Tongue (tissue), 2 donors: ENCODE measurements around the gene LCE2B. TPM values are rescaled to one million over a fixed set of nuclear protein-coding genes. Genes with fewer than 3 reads are reported as not detected.
A peak's percentile ranks its signal among the peaks of the same experiment; 100 is the strongest.
"Not testable (repeated sequence)": the region's sequence is repeated elsewhere in the genome, so short reads cannot be mapped to it uniquely, and the experiment has no call there.

Experiments used
- DNase-seq: peaks from one replicate; pipeline ENCODE4 v3.0.0-alpha.2; 2015
- total RNA-seq: library from RNA; depleted of rRNA; stranded (reverse); fragments of >200 nt; gene quantifications from one replicate; pipeline ENCODE4 v1.2.3, GENCODE V29; 2014

Gene LCE2B, protein sequence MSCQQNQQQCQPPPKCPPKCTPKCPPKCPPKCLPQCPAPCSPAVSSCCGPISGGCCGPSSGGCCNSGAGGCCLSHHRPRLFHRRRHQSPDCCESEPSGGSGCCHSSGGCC
- not detected for total RNA-seq

DNA sequence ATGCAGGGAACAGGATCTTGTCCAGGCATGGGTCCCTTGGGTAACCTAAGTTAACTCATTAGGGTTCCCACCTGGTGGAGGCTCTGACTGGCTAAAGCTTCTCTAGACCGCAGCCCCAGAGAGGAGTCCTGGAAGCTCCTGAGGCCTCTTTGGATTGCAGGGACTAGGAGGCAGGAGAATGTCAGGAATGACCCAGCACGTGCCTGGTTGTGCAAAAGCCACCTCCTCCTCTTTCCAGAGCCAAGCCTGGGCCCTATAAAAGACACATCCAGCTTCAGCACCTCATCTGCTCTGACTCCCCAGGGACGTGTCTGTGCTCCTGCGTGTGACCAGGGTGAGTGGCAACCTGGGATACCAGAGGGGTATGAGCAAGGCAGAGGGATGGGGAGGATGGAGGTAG, at the start of gene LCE2B:
TSS of gene LCE2B (plus strand) at position 301 of the 400 bp plus-strand sequence. CDS start 721 bp downstream, outside the sequence.
- not testable (repeated sequence) for DNase-seq

DNA sequence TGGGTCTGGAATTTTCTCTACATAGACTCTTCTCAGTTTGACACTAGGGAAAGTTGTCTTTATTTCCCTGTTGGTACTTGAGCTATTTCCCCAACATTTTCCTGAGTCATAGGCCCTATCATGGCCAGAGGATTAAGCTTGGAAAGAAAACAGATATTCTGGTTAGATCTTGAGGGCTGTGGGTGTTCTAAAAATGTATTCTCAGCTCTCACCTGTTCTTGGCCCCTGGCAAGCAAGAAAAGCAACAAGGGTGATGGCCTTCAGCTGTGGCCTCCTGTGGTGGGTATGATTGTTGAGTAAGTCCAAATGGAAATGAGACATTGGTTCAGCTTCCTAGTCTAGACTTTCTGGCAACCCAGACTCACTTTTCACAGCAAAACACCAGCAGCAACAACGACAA, 45.6 kb upstream of the LCE2B start:
- DNase-seq, result no peak

DNA sequence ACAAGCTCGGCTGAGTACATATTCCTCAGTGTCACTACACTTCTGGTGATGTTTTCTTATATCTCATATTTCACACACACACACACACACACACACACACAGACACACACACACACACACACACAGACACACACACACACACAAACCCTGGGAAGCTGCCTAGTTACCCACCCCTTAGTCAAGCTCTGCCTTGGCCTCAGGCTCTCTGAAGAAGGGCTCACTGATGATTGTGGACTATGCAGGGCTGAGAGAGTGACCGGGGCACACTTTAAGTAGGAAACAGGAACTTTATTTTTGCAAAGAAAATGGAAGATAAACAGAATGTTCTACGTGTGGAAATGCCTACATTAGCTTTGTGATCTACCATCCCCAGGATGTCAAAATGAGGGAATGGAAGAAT, 42.0 kb upstream of the LCE2B start:
- DNase-seq, result no peak

DNA sequence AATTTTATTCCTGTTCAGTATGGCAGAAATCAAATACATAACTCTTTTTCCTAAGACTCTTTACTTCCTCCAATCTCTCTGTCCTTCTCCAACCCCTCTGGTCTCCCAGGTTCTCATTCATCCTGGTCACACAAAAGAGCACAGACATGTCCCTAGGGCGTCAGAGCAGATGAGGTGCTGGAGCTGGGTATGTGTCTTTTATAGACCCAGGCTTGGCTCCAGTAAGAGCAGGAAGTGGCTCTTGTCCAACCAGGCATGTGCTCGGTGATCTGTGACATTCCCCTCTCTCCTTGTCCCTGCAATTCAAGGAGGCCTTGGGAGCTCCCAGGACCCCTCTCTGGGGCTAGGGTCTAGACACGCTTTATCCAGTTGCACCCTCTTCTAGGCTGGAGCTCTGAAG, 40.8 kb upstream of the LCE2B start:
- no peak for DNase-seq

DNA sequence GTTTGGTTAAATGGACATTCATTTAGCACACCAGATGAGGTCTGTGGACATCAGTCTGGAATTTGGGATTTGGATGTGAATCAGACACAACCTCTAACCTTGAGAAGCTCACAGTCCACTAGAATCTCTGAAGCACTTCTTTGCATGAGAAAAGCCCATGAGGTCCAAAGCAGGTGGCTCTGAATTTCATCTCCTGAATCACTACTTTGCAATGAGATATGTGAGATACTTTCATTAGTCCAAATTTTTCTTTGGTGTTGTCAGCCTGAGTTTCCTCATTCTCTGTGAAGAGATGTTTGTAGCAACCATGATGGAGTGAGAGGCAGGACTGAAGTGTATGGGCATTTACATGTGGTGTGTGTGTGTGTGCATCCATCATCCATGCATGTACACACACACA, 39.3 kb upstream of the LCE2B start:
- DNase-seq, result no peak

DNA sequence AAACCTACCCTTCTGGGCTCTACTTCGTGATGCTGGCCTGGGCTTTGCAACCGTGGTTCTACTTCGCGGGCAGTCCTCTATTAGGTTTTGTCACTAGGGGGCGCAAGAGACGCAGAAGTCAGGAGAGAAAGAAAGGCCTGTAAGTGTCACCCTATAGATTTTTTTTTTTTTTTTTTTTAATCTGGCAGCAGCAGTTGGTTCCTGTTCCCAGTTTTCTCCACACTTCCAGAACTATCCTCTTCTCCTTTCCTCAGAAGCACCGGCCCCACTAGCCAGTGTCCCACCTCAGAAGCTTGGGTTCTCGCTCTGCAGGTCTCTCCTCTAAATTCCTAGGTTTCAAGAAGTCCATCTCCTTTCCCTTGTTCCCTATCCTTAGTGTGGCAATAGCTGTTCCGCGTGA, 31.8 kb upstream of the LCE2B start:
- peak; percentile 82 for DNase-seq

DNA sequence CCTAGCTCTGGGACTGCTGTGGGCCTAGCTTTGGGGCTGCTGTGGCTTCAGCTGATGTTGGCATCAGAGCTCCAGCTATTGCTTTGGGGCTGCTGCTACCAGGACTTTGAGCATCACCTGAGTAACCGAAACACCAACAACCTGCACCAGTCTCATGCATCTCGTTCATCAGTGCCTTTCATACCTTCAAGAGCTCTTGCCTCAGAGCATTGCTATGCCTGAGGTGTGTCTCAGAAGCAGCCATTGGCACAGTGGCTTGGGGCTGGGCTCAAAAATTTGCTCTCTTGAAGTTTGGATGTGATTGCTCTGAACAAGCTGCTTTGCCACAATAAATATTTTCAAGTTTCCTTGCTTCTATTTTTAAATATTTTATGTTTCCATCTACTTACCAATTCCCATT, 29.5 kb upstream of the LCE2B start:
- DNase-seq, result no peak

DNA sequence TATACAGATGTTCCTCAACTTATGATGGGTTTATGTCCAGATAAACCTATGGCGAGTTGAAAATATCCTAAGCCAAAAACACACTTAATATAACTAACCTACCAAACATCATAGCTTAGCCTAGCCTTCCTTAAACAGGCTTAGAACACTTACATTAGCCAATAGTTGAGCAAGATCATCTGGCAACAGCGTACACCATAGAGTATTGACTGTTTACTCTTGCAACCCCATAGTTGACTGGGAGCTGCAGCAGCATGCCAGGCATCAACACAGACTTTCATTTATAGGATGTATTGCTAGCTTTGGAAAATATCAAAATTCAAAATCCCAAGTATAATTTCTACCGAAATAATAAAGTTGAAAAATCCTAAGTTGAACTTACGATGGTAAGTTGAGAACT, 28.2 kb upstream of the LCE2B start:
- DNase-seq, result no peak

DNA sequence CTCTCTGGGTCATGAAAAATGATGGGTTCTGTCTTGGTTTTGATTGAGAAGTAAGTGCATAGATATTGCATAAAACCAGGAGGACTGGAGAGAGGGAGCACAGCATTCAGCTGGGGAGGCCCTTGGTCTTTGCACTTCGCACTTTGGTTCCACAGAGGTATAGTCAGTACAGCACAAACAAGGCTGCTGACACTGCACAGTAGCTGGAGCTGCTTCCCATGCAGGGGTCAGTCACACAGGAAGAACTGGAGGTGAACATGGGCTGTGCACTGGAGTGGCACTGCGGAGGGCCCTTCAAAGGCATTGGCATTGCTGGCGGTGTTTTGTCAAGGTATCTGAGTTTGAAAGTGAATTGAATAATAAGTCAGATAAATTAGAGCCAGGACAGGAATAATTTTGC, 27.3 kb upstream of the LCE2B start:
- DNase-seq, result no peak

DNA sequence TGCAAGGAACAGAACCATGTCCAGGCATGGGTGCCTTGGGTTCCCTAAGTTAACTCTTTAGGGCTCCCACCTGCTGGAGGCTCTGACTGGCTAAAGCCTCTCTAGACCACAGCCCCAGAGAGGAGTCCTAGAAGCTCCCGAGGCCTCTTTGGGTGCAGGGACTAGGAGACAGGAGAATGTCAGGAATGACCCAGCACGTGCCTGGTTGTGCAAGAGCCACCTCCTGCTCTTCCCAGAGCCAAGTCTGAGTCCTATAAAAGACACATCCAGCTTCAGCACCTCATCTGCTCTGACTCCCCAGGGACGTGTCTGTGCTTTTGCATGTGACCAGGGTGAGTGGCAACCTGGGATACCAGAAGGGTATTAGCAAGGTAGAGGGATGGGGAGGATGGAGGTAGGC, 22.8 kb upstream of the LCE2B start, which contains the start of gene LCE2D:
TSS of gene LCE2D (plus strand) at position 283 of the 400 bp plus-strand sequence. CDS start 726 bp downstream, outside the sequence.
- no peak for DNase-seq

DNA sequence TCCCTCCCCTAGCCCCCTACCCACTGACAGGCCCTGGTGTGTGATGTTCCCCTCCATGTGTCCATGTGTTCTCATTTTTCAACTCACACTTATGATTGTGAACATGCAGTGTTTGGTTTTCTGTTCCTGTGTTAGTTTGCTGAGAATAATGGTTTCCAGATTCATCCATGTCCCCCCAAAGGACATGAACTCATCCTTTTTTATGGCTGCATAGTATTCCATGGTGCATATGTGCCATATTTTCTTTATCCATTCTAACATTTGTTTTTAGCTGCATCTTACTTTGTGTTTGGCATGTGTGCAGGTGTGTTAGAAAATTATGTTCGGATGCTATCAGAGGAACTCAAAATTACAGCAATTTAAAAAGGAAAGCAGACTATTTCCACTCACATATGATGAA, 19.8 kb upstream of the LCE2B start:
- DNase-seq, result not testable (repeated sequence)

DNA sequence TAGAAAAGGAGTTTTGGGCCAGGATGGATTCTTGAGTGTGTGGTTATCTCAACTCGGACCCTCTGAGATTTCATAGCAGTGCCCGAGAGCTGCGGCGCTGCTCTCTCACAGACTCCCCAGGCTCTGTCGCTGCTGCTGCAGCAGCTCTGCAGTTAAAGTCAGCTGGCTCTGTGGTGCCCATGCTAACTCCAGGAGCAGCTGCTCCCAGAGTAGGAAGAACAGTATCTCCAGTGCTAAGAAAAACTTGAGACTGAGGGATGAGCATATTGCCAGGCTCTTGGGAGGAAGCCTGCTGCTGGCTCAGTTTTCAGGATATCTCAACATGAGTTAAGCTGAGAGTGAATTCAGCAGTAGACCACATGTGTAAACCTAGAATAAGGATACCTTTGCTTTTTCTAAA, 18.3 kb upstream of the LCE2B start:
- DNase-seq, result peak; percentile 24

DNA sequence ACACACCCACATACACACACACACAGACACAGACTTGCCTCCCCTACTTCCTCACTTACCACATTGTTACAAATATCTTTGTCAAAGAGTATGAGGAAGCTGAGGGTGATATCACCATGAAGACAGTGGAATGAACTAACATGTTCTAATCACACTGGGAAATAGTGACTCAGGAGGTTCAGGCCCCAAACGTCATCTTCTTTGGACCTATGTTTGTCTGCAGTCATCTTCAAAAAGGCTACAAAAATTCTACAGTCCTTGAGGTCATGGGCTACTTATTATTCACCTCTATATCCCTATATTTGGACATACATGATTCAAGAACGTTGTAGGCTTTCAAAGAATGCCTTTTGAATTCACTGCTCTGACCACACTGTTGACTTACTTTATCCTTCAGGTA, 12.9 kb upstream of the LCE2B start:
- no peak for DNase-seq

DNA sequence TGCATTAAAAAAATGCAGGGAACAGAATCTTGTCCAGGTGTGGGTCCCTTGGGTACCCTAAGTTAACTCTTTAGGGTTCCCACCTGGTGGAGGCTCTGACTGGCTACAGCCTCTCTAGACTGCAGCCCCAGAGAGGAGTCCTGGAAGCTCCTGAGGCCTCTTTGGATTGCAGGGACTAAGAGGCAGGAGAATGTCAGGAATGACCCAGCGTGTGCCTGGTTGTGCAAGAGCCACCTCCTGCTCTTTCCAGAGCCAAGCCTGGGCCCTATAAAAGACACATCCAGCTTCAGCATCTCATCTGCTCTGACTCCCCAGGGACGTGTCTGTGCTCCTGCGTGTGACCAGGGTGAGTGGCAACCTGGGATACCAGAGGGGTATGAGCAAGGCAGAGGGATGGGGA, 10.9 kb upstream of the LCE2B start, which contains the start of gene LCE2C:
TSS of gene LCE2C (plus strand) at position 297 of the 400 bp plus-strand sequence. CDS start 737 bp downstream, outside the sequence.
- DNase-seq, result not testable (repeated sequence)

DNA sequence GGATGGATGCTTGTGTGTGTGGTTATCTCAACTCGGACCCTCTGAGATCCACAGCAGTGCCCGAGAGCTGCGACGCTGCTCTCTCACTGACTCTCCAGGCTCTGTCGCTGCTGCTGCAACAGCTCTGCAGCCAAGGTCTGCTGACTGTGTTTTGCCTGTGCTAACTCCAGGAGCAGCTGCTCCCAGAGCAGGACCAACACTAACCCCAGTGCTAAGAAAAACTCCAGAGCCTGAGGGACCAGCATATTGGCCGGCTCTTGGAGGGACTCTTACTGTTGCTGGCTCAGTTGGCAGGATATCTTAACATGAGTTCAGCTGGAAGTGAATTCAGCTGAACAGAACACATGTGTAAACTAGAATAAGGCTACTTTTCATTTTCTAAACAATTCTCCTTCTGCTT, 6.5 kb upstream of the LCE2B start:
- DNase-seq, result peak; percentile 49

DNA sequence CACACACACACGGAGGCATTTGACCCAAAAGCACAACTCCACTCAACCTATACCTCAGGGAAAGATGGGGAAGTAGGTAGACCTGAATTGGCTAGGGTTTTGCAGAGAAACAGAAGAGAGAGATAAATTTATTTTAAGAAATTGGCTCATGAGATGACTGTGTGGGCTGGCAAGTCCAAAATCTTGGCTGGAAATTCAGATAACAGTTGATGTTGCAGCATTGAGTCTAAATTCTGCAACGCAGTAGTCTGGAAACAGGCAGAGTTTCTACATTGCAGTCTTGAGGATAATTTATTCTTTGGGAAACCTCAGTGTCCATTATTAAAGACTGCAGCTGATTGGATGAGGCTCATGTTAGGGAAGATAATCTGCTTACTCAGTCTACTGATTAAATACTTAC, 4.3 kb upstream of the LCE2B start:
- DNase-seq, result no peak

DNA sequence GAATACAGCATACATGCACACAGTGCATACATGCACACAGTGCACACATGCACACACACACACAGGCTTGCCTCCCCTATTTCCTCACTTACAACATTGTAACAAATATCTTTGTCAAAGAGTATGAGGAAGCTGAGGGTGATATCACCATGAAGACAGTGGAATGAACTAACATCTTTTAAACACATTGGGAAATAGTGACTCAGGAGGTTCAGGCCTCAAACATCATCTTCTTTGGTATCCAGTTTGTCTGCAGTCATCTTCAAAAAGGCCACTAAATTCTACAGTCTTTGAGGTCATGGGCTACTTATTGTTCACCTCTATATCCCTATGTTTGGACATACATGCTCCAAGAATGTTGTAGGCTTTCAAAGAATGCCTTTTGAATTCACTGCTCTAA, 2.1 kb upstream of the LCE2B start:
- DNase-seq, result no peak

DNA sequence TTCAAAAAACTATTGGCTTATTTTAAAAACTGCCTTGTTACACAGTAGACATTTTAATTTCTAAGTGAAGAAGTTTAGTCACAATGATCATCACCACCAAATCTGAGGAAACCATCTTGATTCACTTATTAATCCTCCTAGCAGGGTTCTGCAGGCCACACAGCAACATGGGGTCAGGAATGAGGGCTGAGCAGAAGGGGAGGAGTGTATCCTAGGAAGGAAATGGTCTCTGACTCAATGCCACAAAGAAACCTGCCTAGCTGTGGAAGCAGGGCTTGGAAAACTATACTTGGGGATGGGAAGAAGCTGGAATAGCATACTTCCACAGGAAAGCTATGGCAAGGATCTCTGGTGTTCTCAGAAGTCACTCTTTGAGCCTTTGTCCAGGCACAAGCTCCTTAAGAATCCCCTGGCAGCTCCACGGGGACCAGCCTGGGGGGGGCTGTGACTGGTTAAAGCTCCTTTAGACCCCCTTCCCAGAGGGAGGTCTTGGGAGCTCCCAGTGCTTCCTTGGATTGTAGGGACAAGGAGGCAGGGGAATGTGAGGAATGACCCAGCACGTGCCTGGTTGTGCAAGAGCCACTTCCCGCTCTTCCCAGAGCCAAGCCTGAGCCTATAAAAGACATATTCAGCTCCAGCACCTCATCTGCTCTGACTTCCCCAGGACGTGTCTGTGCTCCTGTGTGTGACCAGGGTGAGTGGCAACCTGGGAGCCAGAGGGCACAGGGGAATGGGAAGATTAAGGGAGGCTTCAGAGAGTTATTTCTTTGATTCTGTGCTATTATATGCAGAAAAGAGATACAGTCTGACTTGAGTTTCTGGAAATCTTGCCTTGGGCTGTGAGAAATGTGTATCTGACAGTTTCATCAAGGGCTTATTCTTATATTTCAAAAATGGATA, 12.0 kb downstream of the LCE2B start, which contains the start of gene LCE2A:
TSS of gene LCE2A (plus strand) at position 645 of the 900 bp plus-strand sequence. CDS start 557 bp downstream, outside the sequence.
- no peak for DNase-seq

DNA sequence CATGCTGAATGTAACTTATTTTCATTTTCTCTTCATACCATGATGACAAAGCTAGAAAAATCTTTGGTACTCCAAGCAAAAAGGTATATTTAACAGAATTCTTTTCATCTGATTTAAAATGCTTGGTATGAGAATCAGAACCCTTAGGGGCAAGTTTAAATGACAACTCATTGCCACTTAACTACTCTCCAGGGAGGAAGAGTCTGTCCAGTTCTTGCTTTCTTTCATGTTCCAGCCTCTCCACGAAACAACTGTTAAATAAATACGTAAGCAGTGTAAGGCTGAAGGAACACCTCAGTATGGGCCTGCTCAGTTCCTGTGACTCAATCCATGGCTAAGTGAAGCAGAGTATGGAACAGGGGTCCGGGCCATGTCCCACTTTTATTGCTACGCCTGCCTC, 13.8 kb downstream of the LCE2B start:
- no peak for DNase-seq

DNA sequence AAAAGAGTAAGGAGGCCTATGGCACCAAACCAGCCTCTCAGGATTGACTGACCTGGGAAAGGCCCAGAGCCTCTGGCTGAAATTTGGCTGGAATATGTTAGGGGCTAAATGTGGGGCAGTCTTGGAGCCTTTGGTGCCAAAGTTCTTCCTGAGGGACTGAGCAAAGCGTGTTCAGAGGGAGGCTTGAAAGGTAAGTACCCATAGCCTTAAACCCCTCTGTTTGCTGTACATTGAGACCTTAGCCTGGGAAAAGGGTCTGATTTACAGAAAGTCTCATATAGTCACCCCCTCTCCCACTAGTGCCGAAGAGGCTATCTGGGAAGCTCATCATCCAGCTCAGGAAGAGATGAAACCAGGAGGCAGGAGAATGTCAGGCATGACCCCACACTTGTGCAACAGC, 21.9 kb downstream of the LCE2B start, which contains the start of gene LCE4A:
TSS of gene LCE4A (plus strand) at position 301 of the 400 bp plus-strand sequence. CDS start 916 bp downstream, outside the sequence.
- DNase-seq, result no peak

DNA sequence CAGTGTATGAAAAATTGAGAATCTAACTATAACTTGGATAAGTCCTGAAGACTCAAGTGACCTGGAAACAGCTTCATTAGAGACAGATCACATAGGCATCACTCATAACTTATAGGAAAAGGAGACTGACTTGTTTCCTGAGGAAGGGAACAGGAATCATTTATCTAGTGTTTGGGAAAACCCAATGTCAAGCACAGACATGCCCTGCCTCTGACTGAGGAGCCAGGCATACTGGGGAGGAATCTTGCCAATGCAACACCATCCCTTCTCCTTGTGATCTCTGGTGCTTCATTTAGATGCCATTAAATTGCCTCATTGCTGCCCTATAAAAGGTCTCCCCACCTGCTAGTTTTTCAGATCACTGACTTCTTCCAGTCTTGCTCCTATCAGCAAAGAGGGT, 32.3 kb downstream of the LCE2B start:
- no peak for DNase-seq

DNA sequence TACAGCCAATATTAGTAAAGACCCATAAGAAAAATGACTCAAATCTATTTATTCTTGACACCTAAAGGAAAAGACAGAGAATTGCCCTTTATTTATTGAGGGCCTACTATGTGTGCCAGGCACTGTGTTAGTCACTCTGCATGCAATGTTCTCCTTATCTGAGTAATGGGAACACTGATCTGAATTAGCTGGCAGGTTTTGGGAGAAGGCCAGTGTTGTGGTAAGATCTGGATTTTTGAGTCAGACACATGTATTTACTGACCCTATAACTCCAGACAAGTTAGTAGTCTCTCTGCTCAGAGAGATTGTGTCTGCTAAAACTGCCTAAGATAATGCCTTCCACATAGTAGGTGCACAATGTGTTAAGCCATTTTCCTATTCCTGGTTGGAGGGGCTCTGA, 39.3 kb downstream of the LCE2B start:
- no peak for DNase-seq

DNA sequence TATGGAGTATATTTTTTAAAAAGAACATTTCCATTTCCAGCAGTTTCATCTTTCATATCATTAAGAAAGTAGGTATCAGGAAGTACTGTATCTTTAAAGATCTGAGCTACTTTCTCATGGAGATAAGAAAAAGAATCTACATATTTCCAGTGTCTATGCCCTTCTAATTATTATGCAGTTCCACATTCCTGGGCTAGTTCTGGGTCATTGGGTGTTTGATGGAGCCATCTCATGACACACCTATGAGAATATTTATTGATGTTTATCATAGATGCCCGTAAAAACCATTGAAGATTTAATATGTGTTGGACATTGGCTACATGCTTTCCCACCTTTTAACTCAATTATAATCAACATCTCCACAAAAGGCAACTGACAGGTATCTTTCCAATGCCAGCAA, 43.1 kb downstream of the LCE2B start:
- DNase-seq, result no peak

DNA sequence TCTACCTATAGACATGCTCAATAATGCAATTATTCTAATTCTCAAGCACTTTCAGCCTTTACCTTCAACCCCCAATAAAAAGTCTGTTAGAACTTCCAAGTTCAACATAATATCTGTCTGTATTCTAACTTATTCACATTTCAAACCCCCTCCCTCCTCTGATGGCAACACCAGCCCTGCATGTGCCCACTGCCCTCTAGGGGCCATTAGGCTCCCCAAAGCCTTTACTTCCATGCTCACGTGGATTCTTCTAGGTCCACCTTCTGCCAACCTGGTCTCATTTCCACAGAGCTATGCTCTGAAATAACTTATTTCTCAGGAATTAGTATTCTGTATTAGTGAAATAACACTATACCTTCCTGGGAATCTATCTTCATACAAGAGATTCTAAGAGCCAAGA, 49.7 kb downstream of the LCE2B start:
- DNase-seq, result no peak
